A673 (cell line): ENCODE measurements around the gene FGD6. TPM values are rescaled to one million over a fixed set of nuclear protein-coding genes. Genes with fewer than 3 reads are reported as not detected.

Experiments
- BruUV-seq: library from RNA; stranded (reverse); fragments of 400-500 nt; replicated peaks from 2 replicates; lab custom pipeline; 2021; lab: Mats Ljungman, UMichigan
- CTCF ChIA-PET: fragments of 300-600 bp; sonication (Branson Sonifier 250); formaldehyde crosslinking; loops from one replicate; lab custom pipeline; 2022; ENCODE audit warnings: antibody characterized with exemption; lab: Charles Lee
- POLR2A ChIA-PET: fragments of 300-600 bp; sonication (Branson Sonifier 250); formaldehyde crosslinking; loops from one replicate; lab custom pipeline; 2022; ENCODE audit warnings: antibody characterized with exemption; ENCODE audit not compliant: low non-redundant PET; lab: Charles Lee
- DNase-seq: peaks from one replicate; pipeline ENCODE4 v3.0.0-alpha.2; 2015; ENCODE audit warnings: low spot score
- H3K27ac ChIP-seq: fragments of 200-600 bp; sonication (generic); 2 replicates; pipeline ENCODE4 v1.5.1; 2016; ENCODE audit warnings: mixed run types, low read depth, mild to moderate bottlenecking, mixed read lengths, antibody characterized with exemption, low read length; ENCODE audit not compliant: poor library complexity, severe bottlenecking
- H3K27me3 ChIP-seq: fragments of 200-600 bp; sonication (generic); replicated peaks from 2 replicates; pipeline ENCODE4 v1.6.1; 2017; ENCODE audit warnings: mixed run types, low read depth, mild to moderate bottlenecking, mixed read lengths, antibody characterized with exemption, low read length; ENCODE audit not compliant: insufficient read depth, poor library complexity
- H3K36me3 ChIP-seq: fragments of 200-600 bp; sonication (generic); 2 replicates; pipeline ENCODE4 v1.6.1; 2016; ENCODE audit warnings: mixed run types, mild to moderate bottlenecking, mixed read lengths, antibody characterized with exemption, low read length; ENCODE audit not compliant: insufficient read depth, poor library complexity, severe bottlenecking
- H3K4me1 ChIP-seq: fragments of 200-600 bp; sonication (generic); 2 replicates; pipeline ENCODE4 v1.6.1; 2017; ENCODE audit warnings: mixed run types, mild to moderate bottlenecking, mixed read lengths, antibody characterized with exemption, low read length; ENCODE audit not compliant: insufficient read depth, poor library complexity, severe bottlenecking
- H3K4me3 ChIP-seq: fragments of 200-600 bp; sonication (generic); 2 replicates; pipeline ENCODE4 v1.5.1; 2016; ENCODE audit warnings: low read depth, mixed run types, mild to moderate bottlenecking, mixed read lengths, low read length; ENCODE audit not compliant: poor library complexity, severe bottlenecking
- H3K9me3 ChIP-seq: fragments of 200-600 bp; sonication (generic); 2 replicates; pipeline ENCODE4 v1.6.1; 2016; ENCODE audit warnings: mixed run types, low read depth, mild to moderate bottlenecking, mixed read lengths, antibody characterized with exemption, low read length; ENCODE audit not compliant: poor library complexity, severe bottlenecking
- CTCF ChIP-seq: fragments of 300-800, 200-600 bp; sonication (generic); conservative IDR thresholded peaks from 2 replicates; pipeline ENCODE4 v1.5.1; 2017; ENCODE audit warnings: low read depth, mild to moderate bottlenecking, antibody characterized with exemption, low read length, moderate library complexity, mixed read lengths
- EZH2 ChIP-seq: fragments of 200-600 bp; sonication (generic); IDR thresholded peaks from 2 replicates; pipeline ENCODE4 v1.6.1; 2017; ENCODE audit warnings: borderline replicate concordance, low read depth, mild to moderate bottlenecking, mixed read lengths, antibody characterized with exemption, low read length; ENCODE audit not compliant: poor library complexity, severe bottlenecking
- intact Hi-C: fragments of 100-400 bp; cut with micrococcal nuclease; formaldehyde crosslinking; loops from one replicate; pipeline ENCODE4 v1.10.0; 2022; ENCODE audit not compliant: unreplicated experiment
- total RNA-seq: library from RNA; stranded (reverse); gene quantifications from 2 replicates; pipeline ENCODE4 v1.2.3, GENCODE V29; 2021

The FGD6 gene
- total RNA-seq, 1 experiment from 2014 or later: 11.7 TPM

- Histone ChIP-seq H3K9me3 (no peaks in the 10 kb centered on the region), H3K27me3 (no peaks in the 10 kb centered on the region), H3K36me3 (peaks cover 49% of the 10 kb centered on the region), H3K4me3 (no peak overlapping the region), H3K27ac (no peak overlapping the region), H3K4me1 (peaks cover 12% of the 10 kb centered on the region)
- DNase-seq: peak; percentile 51
- no TSS peak for BruUV-seq
- TF ChIP-seq EZH2 (no peak), CTCF (no peak)
- intact Hi-C loops: no loop called here
- ChIA-PET POLR2A (no interaction called here), CTCF (no interaction called here)
Measured at GRCh38 chr12:95262808-95263207, 45.5 kb upstream of the FGD6 start.

GRCh38 chr12:95261109-95261508 lies 43.8 kb upstream of the FGD6 start:
- CTCF ChIA-PET: no interaction called here
- peaks cover 47% of the 10 kb centered on the region for H3K36me3 ChIP-seq
- peaks cover 12% of the 10 kb centered on the region for H3K4me1 ChIP-seq
- H3K27ac ChIP-seq: no peak overlapping the region
- H3K27me3 ChIP-seq: no peaks in the 10 kb centered on the region
- no peak for DNase-seq
- no peaks in the 10 kb centered on the region for H3K9me3 ChIP-seq
- intact Hi-C loops: no loop called here
- no peak overlapping the region for H3K4me3 ChIP-seq
- POLR2A ChIA-PET: no interaction called here
- TF ChIP-seq CTCF: no peak
- TF ChIP-seq EZH2: no peak
- no TSS peak for BruUV-seq

GRCh38 chr12:95259368-95259767 lies 42.1 kb upstream of the FGD6 start:
- POLR2A ChIA-PET: no interaction called here
- H3K4me3 ChIP-seq: no peak overlapping the region
- H3K27me3 ChIP-seq: no peaks in the 10 kb centered on the region
- peaks cover 44% of the 10 kb centered on the region for H3K36me3 ChIP-seq
- H3K27ac ChIP-seq: no peak overlapping the region
- CTCF ChIA-PET: no interaction called here
- DNase-seq: peak; percentile 31
- intact Hi-C loops: no loop called here
- H3K9me3 ChIP-seq: no peaks in the 10 kb centered on the region
- H3K4me1 ChIP-seq: peaks cover 12% of the 10 kb centered on the region
- no TSS peak for BruUV-seq
- no peak for TF ChIP-seq CTCF
- TF ChIP-seq EZH2: no peak
